ENCODE data around the gene PCBP3. TPM values are rescaled to one million over a fixed set of nuclear protein-coding genes. Genes with fewer than 3 reads are reported as not detected.
"Not testable (repeated sequence)": the region's sequence is repeated elsewhere in the genome, so short reads cannot be mapped to it uniquely, and the experiment has no call there.

Gene PCBP3
- total RNA-seq, 1 donor from 2014 or later, result 14.0 TPM

- intact Hi-C loops (cut with micrococcal nuclease), result no loop called here
Observed at GRCh38 chr21:45634511-45635183, 8.9 kb upstream of the PCBP3 start.

GRCh38 chr21:45635271-45636151, 8.0 kb upstream of the PCBP3 start:
- intact Hi-C loops (cut with micrococcal nuclease), result no loop called here

- intact Hi-C loops (cut with micrococcal nuclease), result no loop called here
Observed at GRCh38 chr21:45636459-45636858, 7.1 kb upstream of the PCBP3 start.

GRCh38 chr21:45636951-45637646, 6.4 kb upstream of the PCBP3 start:
- intact Hi-C loops (cut with micrococcal nuclease), result no loop called here

- intact Hi-C loops (cut with micrococcal nuclease), result no loop called here
Observed at GRCh38 chr21:45637883-45638282, 5.6 kb upstream of the PCBP3 start.

GRCh38 chr21:45638707-45639106, 4.8 kb upstream of the PCBP3 start:
- intact Hi-C loops (cut with micrococcal nuclease), result no loop called here

- intact Hi-C loops (cut with micrococcal nuclease), result no loop called here
Observed at GRCh38 chr21:45639206-45640000, 4.1 kb upstream of the PCBP3 start.

GRCh38 chr21:45640001-45640887, 3.3 kb upstream of the PCBP3 start:
- intact Hi-C loops (cut with micrococcal nuclease), result loop anchor here (5.0 kb wide), 3 partner anchors 342 to 682 kb away; partner anchors contain the start of genes C21orf58, COL6A1, LSS and PCNT

- intact Hi-C loops (cut with micrococcal nuclease), result loop anchor here (5.0 kb wide), 3 partner anchors 341 to 681 kb away; partner anchors contain the start of genes C21orf58, COL6A1, LSS and PCNT
Observed at GRCh38 chr21:45640888-45641479, 2.5 kb upstream of the PCBP3 start.

GRCh38 chr21:45641480-45642035, 2.0 kb upstream of the PCBP3 start:
- intact Hi-C loops (cut with micrococcal nuclease), result loop anchor here (5.0 kb wide), 3 partner anchors 341 to 681 kb away; partner anchors contain the start of genes C21orf58, COL6A1, LSS and PCNT

- intact Hi-C loops (cut with micrococcal nuclease), result loop anchor here (5.0 kb wide), 3 partner anchors 340 to 680 kb away; partner anchors contain the start of genes C21orf58, COL6A1, LSS and PCNT
Observed at GRCh38 chr21:45642122-45642813, 1.3 kb upstream of the PCBP3 start.

GRCh38 chr21:45644041-45644906, 749 bp downstream of the PCBP3 start:
- intact Hi-C loops (cut with micrococcal nuclease), result loop anchor here (2.0 to 5.0 kb wide), 4 partner anchors 123 to 678 kb away; partner anchors contain the start of genes C21orf58, COL6A1, LSS and PCNT

GRCh38 chr21:45651921-45652320, 8.4 kb downstream of the PCBP3 start:
- intact Hi-C loops (cut with micrococcal nuclease), result no loop called here

- intact Hi-C loops (cut with micrococcal nuclease), result no loop called here
Observed at GRCh38 chr21:45655124-45655523, 11.6 kb downstream of the PCBP3 start.

GRCh38 chr21:45656114-45656513, 12.6 kb downstream of the PCBP3 start:
- intact Hi-C loops (cut with micrococcal nuclease), result not testable (repeated sequence)

GRCh38 chr21:45661913-45662622, 18.5 kb downstream of the PCBP3 start:
- intact Hi-C loops (cut with micrococcal nuclease), result not testable (repeated sequence)

Measured in T-helper 1 cell treated with Interleukin-12 subunit alpha and Interleukin-12 subunit beta and Interleukin-4 antibody, amounts not matched to agents 30 ng/mL and 1 ng/mL, for 36 hours (primary cell).